NCI-H1417 treated with DMSO at 0.1 percent for 48 hours (cell line): ENCODE results near the gene MYO5B.
"Not testable (repeated sequence)": the region's sequence is repeated elsewhere in the genome, so short reads cannot be mapped to it uniquely, and the experiment has no call there.

Experiments used
- DNase-seq: peaks from one replicate; lab custom pipeline; 2025; lab: John Stamatoyannopoulos, UW

MYO5B gene

GRCh38 chr18:50194631-50195532, at the start of gene MYO5B:
Gene MYO5B, minus strand, starts transcription at chr18:50195147. Its CDS starts 354 bp downstream, at chr18:50194793.
- DNase-seq: no peak

DNA sequence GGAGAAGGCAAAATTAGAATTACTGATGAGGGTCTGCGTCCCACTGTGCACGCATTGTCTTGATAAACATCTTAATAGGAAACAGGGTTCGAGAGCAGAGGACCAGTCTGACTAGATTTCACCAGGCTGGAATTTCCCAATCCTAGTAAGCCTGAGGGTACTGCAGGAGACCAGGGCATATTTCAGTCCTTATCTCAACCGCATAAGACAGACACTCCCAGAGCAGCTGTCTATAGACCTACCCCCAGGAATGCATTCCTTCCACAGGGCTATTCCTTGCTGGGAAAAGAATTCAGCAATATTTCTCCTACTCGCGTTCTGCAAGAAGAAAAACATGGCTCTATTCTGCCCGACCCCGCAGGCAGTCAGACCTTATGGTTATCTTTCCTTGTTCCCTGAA, 46.8 kb upstream of the MYO5B start:
- DNase-seq: not testable (repeated sequence)

DNA sequence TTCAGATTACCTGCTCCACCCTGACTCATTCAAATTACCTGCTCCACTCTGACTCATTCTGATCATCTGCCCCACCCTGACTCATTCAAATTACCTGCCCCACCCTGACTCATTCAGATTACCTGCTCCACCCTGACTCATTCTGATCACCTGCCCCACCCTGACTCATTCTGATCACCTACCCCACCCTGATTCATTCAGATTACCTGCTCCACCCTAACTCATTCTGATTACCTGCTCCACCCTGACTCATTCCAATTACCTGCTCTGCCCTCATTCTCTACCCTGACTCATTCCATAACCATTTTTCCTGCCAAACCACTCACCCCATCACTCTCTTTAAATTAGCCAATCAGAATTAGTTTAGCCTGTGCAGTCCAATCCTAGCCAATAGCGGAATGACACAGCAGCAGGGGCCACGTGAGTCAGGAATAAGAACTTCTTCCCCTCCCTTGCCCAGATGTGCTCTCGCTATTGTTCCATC, 45.2 kb upstream of the MYO5B start:
- DNase-seq: no peak

GRCh38 chr18:50232419-50232818, 37.5 kb upstream of the MYO5B start:
- no peak for DNase-seq

GRCh38 chr18:50231621-50232020, 36.7 kb upstream of the MYO5B start:
- no peak for DNase-seq

DNA sequence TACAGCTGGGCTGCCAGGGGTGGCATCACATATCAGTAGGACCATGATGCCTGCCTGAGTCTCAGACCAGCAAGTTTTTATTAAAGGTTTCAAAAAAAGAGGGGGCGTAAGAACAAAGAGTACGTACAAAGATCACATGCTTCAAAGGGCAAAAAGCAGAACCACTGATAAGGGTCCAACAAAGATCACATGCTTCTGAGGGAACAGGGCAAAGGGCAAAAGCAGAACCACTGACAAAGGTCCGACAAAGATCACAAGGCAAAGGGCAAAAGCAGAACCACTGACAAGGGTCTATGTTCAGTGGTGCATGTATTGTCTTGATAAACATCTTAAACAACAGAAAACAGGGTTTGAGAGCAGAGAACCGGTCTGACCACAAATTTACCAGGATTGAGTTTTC, 25.3 kb upstream of the MYO5B start:
- not testable (repeated sequence) for DNase-seq

DNA sequence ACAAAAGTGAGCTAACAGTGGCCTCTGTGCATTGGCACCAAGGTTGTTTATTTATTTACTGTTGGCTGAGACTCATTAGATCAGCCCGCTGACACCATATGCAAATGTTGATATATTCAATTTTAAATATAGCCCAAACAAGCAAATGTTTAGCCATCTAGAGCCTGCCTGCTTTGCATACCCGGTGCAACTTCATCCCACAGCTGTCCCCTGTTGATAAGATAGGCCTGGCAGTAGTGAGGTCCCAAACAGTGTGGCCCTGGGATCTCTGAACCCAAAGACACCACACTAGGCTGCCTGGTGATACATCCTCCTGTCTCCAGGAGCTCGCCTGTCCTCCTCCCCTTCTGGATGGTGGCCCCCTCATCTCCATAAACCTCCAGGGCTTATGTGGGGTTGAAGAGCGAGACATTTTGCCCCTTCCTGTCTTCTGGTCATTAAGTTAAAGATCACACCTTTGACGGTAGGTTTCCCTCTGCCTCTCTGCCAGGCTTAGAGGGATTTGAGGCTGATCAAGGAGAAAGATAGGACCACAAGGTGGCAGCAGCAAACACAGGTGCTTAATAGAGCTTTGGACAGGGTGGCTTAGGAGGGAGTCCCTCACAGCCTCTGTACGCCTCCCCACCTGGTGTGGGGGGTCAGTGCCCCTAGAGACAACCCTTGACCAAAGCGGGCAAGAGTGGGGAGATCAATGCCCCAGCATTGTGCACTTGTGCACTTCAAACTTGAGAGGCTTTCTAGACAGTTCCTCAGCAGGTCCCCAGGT, 23.7 kb upstream of the MYO5B start:
- no peak for DNase-seq

DNA sequence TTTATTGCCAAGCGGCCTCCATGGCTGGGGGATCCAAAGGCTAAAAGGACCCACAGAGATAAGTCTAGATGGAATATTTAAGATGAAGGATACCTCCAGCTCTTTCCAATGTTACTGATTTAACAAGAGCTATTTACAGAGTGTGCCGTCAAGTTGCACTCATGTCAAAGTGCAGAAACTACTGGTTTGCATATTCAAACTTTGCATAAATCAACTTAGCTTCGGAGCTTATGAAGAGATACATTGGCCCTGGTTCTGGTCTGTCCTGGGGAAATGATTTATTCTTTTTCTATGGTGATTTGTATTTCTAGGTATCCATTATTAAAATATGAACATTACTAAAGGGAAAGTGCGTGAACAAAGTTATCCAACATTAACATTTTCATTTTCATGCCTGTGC, 14.4 kb upstream of the MYO5B start:
- DNase-seq: no peak

DNA sequence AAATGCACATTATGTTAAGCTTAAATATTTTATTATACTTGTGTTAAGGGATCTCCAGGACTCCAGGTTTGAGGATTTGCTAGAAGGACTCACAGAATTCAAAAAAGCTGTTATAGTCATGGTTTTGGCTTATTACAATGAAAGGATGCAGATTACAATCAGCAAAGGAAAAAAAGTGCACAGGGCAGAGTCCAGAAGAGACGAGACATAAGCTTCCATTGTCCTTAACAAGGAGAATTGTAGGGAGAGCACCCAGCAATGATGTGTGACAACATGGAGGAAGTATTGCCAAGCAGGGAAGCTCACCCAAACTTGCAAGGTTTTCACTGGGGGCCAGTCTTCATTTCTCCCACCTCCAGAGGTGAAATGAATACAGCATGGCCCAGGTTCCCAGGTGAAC, 12.8 kb upstream of the MYO5B start:
- DNase-seq: no peak

GRCh38 chr18:50203801-50204604, 9.1 kb upstream of the MYO5B start:
- DNase-seq: peak; percentile 59

DNA sequence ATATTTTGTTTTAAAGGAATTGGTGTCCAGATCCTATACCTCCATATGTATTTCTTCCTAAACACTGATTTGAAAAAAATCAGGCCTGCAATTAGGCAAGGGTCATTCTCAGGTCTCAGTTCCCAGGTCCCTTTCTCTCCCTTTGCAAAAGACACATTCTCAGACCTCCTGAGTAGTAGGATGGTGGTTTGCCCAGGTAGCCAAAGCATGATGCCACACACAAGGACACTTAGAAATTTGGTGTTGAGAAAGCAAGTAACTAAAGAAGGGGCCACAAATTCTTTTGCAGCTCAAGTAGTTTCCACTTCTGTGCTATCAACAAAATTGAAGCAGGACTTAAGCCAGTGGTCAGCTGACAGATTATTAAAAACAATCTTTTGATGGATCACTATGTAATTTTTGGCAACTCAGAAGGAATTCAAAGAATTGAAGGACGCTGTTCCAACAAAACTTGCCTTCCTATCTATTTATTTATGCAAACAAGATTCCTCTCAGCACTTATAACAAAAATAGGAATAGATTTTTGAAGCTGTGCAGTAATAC, 6.6 kb upstream of the MYO5B start:
- no peak for DNase-seq

DNA sequence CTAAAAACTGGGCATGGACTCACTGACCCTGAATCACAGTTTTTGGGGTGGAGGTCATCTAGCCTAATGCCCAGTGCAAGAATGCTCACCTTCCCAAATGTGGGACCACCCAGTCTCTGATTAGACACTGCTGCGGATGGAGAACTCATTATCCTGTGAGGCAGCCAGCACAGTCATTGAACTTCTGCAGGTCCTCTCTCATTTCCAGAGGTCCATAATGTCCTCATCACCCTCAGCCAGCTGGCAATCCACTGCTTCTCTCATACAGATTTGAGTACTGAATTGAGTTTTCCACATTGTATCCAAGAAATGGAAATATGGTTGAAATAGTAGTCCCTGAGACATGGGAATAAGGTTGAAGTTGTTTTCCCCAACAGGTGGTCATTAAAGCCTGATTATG, 5.0 kb upstream of the MYO5B start:
- DNase-seq: no peak

DNA sequence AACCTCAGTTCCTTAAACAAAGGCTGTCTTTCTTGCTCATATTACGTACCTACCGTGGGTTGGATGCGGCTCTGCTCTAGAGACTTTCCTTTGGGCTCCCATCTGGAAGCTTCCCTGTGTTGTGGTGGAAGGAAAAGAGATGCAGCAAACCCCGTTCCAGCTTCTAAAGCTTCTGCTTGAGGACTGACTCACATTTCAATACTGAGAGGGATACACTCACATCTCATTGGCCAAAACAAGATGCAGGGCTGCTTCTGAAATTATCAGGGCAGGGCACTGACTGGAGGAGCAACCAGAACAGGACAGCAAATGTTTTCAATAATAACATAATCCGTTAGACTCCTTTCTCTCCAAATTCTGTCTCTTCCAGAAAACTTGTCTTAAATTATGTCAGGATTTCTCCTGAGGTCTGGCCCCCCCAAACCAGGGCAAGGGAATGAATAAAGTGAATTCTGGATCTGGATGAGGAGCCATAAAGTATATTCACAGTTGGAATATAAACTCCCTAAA, 4.5 kb upstream of the MYO5B start:
- DNase-seq: no peak

- DNase-seq: no peak
Measured at GRCh38 chr18:50196261-50196660, 1.3 kb upstream of the MYO5B start.

DNA sequence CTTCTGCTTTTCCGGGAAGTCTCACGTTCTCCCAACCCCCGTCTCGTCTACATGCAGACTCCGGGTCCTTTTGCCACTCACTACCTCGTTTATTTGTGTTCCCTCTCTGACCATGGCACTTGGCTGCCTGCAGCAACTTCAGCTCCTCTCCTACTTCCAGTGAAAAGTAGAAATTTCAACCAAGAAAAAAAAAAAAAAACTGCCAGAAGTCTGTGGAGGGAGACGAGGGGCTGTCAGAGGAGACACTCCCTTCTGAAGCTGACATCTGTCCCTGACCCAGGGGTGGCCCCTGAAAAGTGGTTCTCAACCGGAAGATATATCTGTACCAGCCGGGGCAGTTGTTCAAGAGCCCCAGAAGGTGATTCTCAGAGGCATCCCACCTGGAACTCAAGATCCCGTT, 742 bp upstream of the MYO5B start:
- no peak for DNase-seq

- no peak for DNase-seq
Measured at GRCh38 chr18:50193796-50194630, 934 bp downstream of the MYO5B start.

DNA sequence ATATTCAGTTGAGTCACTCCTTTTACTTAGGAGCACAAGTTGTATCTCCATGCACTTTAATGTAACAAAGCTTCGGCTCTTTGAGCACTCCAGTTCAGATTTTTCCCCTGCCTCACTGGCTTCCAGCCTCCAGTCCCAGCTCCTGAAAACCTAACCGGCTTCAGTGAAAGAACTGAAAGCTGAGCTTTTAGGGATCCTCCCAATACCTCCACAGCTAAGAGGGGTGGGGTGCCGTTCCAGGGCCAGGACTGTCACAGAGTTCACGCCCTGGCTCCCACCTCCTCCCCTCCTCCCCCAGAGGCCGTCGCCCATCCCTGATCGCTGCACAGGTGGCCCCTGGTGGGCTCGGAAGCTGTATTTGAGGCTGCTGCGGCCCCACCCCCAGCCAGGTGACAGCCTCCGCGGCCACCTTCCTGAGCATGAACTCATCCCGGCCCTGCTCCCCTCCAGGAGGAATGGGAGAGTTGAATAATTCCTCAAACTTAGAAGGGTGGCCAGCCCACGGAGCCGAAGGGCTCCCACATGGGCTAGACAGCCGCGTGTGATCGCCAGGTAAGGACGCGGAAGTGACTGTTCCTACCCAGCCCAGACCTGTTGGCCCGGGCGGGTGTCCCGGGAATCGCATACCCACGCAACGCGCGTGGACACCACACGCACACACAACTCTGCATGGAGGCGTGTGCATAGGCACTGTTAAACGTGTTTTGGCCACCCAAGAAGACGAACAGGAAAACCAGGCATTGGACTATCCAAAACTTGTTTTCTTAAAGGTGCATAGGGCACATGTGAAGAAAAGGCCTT, 1.8 kb downstream of the MYO5B start:
- DNase-seq: no peak

GRCh38 chr18:50190926-50191325, 4.0 kb downstream of the MYO5B start:
- no peak for DNase-seq

GRCh38 chr18:50190236-50190635, 4.7 kb downstream of the MYO5B start:
- no peak for DNase-seq

- DNase-seq: no peak
Measured at GRCh38 chr18:50189160-50189559, 5.8 kb downstream of the MYO5B start.
